Middle frontal gyrus (tissue), 1 donor: ENCODE measurements around the gene CCDC172.
"Not testable (repeated sequence)": the region's sequence is repeated elsewhere in the genome, so short reads cannot be mapped to it uniquely, and the experiment has no call there.

Experiments
- DNase-seq: peaks from one replicate; pipeline ENCODE4 v3.0.0-alpha.2; 2015; ENCODE audit warnings: low spot score; ENCODE audit errors: extremely low spot score

CCDC172 gene

DNA sequence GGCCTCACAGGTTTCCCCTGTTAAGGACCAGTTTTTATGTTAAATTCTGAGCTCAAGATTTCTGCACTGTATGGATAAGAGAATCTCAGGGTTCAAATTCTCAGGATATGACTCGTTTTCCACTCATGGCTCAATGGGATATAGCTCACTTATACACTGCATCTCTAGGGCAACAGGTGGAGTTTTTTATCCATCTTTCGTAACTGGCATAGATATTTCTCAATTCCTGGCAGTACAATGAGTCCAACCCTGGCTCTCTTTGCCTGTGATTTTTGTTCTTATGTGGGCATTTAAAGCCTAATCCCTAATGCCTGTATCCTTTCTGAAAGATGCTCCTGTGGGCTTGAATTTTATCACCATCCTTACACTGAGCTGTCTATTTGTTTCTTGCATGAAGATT lies 7.6 kb downstream of the CCDC172 start:
- DNase-seq = no peak

DNA sequence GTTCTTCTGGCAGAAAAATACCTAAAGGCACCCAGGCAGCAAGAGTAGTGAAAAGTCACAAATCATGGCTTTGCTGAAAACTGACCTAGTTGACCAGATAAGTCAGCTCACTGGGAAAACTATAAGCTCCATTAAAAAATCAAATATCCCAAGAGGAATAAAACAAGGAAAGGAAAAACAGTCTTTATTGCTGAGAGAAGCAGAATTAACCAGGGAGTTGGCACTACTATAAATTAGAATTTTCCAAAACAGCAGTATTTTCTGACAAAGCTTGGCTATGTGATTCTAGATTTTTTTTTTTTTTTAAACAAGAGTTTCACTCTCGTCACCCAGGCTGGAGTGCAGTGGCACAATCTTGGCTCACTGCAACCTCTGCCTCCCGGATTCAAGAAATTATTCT lies 12.6 kb downstream of the CCDC172 start:
- no peak for DNase-seq

DNA sequence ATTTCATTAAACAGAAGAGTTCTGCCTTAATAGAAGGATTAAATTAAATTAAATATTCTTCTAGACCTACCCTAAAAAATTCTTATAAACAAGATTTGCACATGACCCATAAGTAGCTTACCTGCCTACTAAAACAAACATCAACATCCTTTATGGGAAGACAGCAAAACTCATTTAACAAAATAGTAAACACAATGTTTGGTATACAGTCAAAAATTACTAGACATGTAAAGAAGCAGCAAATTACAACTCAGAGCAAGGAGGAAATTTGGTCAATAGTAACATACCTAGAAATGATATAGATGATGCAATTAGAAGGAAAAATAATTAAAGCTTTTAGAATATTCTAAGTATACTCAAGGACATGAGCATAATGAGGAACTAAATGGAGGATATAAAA lies 27.9 kb downstream of the CCDC172 start:
- DNase-seq = no peak

DNA sequence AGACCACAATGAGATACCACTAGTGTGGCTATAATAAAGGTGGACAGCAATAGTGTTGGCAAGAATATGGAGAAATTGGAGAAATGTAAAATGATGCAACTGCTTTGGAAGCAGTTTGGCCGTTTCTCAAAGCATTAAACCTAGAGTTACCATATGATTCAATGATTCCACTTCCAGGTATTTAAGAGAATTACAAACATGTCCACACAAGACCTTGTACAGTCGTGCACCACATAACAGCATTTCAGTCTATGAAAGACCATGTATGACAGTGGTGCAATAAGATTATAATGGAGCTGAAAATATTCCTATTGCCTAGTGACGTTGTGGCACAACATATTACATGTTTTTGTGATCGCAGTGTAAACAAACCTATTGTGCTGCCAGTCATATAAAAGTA lies 29.6 kb downstream of the CCDC172 start:
- DNase-seq = no peak

DNA sequence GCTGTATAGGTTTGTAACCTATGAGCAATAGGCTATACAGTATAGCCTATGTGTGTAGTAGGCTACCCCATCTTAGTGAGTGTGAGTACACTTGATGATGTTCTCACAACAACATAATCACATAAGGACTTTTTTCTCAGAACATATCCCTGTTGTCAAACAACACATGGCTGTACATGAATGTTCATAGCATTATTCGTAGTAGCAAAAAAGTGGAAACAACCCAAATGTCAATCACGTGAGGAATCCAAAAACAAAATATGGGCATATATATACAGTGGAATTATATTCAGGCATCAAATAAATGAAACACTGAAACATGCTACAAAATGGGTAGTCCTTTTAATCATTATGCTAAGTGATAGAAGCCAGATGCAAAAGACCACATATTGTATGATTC lies 31.1 kb downstream of the CCDC172 start:
- no peak for DNase-seq

DNA sequence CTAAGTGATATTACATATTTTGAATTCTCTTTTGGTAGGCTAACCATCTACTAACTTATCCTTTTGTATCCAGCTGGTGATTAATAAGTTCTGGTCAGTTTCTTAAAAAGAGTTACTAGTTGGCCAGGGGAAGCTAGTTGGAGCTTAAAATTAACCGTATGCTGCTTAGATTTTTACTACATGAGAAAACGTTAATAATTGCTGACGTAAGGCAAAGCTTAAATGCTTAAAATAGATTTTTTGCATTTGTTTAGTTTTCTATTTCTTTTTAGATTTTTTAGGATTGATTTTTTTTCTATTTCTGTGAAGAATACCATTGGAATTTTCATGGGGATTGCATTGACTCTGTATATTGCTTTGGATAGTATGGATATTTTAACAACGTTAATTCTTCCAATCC lies 32.6 kb downstream of the CCDC172 start:
- DNase-seq = no peak

DNA sequence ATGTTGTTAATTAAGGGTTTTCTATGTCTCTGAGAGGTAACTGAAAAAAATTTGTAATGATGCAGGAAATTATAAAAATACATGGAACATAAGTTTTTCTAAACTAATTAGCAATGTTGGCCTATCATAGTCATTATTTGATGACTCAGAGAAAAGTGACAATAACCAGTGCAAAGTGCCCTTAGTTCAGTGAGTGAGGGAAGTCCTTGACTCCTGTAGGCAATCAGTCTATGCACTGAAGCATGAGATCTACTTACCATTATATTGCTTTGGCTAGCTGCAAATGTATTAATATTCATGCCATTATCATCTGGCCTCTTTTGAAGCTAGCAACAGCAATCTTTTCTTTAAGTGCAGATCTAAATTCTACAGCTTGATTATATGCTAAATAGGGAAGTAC lies 40.6 kb downstream of the CCDC172 start:
- no peak for DNase-seq

DNA sequence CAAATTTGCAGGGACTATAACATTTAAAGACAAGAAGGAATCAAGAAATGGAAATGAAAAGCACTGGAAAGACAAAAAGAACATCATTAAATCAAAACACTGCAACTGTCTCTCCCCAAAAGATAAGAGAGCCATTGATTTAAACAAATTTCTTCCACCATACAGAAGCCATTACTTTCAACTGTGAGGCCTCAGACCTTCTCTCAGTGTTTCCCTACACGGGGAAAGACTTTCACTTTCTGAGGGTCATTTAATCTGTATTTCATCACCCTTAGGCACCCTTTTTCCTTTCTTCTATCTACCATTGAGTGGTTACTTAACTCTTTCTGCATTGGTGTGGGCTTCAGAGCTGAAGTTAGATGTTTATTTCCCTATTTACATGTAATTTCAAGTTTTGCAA lies 47.5 kb downstream of the CCDC172 start:
- no peak for DNase-seq

DNA sequence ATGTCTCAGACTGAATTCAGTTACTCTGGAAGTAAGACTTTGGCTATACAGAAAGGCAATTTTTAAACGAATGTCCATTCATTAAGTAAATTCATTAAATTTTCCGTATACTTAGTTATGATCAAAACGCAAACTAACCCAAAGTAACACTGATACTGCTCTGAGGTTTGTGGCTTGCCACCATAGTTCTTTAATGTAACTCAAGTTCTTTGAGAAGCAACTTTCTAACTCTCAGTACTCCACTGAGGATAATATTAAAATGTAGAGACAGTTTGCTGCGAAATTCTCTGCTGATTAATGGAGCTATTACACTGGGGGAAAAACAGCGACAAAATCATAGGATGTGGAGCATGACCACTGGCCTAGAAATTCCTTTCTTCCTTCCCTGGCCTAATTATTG lies 58.0 kb downstream of the CCDC172 start:
- DNase-seq = no peak

DNA sequence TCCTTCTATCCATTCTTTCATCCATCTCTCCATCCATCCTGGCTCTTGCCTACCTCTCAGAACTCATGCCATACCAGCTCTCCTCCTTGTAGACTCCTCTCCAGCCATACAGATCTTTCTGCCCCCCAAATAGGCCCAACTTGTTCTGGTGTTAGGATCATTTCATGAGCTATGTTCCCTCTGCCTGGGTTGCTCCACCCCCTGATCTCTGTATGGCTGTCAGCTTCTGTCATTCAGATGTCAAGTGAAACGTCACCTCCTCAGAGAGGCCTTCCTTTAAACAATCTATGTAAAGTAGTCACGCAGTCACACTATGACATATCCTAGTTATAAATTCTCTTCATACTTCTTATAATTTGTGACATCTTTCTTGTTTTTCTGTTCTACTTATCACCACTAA lies 61.1 kb downstream of the CCDC172 start:
- DNase-seq = no peak

DNA sequence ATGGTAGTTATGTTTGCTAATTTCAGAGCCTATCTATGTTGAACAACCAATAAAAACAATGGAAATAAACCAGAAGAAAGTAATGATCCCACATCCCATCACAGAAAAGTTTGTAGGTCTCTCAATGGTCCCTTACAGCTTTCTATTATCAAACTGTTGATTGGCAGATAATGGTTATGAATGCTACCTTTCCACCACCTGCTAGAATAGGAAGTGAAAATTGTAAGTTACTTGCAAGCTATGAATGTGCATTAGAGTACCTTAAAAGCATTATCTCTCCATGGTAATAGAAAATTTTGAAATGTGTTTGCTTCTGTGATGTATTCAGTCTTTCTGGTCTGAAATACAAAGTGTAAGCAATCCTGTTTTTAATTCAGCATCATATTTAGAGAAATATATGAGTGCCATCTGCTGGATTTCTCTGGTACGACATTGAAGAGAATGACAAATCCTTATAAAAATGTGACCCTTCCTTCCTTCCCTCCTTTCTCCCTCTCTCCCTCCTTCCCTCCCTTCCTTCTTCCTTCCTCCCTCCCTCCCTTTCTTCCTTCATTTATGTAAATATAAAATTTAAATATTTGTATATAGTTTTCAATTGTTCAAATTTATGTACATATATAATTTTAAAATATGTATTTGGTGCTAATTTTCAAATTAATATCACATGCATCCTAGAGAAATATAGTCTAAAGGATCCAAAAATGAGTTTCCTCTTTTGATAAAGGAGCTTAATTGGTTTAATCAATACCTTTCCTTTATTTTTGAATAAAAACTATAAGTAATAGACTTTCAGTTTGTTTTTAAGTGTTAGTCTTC lies 62.0 kb downstream of the CCDC172 start:
- no peak for DNase-seq

DNA sequence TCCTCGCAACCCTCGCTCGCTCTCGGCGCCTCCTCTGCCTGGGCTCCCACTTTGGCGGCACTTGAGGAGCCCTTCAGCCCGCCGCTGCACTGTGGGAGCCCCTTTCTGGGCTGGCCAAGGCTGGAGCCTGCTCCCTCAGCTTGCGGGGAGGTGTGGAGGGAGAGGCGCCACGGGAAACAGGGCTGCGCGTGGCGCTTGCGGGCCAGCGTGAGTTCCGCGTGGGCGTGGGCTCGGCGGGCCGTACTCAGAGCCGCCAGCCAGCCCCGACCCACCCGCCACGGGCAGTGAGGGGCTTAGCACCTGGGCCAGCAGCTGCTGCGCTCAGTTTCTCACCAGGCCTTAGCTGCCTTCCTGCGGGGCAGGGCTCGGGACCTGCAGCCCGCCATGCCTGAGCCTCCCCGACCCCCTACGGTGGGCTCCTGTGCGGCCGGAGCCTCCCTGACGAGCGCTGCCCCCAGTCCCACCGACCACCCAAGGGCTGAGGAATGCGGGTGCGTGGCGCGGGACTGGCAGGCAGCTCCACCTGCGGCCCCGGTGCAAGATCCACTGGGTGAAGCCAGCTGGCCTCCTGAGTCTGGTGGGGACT lies 69.1 kb downstream of the CCDC172 start:
- DNase-seq = not testable (repeated sequence)

DNA sequence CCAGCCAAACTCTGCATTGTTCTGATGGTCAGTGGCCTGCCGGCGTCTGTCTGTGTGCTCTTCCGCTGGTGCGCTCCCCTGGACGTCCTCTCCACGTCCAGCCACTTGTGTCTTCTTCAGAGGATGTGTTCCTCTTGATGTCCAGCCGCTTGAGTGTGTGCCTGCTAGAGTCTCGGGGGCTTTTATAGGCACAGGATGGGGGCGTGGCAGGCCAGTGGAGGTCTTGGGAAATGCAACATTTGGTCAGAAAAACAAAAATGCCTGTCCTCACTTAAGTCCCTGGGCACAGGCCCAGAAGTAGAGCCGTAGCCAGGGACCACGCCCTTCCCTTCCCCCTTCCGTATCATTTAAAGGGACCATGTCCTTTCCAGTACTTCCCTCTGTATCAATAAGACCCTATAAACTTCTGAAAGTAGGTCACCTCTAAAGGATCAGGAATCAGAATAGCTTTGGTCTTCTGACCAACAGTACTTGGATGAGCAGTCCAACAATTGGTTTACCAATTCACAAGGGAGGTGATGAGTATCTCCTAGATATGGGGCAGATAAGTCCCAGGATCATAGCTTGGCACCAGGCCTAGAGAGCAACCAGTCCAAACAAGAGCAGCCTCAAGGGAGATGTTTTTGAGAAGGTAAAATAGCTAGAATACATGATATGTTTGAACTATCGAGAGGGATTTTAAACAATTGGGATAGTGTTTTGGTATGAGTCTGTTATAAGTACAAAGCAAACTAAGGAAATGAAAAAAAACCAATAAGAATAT lies 71.2 kb downstream of the CCDC172 start:
- no peak for DNase-seq

DNA sequence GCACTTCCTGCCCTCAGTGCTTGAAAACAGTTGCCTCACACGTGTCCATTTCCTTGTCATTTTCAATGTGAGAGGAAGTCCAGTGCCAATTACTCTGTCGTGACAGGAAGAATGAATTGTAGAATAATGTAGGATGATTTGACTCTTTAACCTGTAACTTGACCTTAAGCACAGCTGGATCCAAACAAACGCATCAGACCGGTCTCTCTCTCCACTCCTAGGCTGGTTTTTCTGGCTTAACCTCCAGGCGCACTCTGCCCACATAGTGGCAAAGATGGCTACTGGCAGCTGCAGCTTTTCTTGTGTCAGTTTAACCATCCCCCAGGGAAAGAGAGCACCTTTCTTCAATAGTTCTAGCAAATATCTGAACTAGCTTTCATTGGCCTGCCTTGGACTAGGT lies 74.0 kb downstream of the CCDC172 start:
- DNase-seq = no peak

DNA sequence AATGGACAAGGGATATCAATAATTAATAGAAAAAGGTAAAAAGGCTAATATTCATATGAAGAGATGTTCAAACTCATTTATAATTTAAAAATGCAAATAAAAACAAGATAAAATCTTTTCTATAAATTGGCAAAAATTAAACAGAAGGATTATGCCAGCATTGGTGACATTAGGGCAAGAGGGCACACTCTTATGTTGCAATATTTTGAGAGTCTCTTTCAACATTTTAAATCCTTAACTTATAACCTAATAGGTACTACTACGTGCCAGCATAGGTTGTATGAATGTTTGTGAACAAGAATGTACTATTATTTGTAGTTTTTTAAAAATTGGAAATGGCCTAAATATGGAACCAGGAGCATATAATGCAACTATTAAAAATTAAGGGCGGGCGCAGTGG lies 78.6 kb downstream of the CCDC172 start:
- DNase-seq = no peak

DNA sequence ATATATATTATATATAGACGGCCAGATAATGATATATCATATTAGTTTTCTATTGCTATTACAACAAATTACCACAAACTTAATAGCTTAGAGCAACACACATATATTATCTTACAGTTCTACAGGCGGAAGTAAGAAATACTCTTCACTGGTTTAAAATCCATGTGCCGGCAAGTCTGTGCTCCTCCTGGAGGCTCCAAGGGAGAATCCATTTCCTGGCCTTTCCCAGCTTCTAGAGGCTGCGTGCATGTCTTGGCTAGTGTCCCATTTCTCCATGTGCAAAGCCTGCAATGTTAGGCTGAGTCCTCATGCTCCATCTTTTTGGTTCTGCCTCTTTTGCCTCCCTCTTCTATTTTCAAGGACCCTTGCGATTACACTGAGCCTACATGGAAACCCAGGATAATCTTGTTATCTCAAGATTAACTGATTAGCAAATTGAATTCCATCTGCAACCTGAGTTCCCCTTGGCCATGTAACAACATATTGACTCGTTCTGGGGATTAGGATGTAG lies 79.5 kb downstream of the CCDC172 start:
- no peak for DNase-seq

DNA sequence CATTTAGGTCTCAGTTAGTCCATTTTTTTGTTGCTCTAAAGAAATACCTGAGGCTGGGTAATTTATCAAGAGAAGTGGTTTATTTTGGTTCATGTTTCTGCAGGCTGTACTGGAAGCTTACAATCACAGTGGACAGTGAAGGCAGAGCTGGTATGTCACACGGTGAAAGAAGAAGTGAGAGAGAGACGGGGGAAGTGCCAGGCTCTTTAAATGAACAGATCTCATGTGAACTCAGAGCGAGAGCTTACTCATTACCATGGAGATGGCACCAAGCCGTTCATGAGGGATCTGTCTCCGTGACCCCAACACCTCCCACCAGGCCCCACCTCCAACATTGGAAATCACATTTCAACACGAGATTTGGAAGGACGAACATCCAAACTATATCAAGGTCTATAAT lies 84.5 kb downstream of the CCDC172 start:
- no peak for DNase-seq

DNA sequence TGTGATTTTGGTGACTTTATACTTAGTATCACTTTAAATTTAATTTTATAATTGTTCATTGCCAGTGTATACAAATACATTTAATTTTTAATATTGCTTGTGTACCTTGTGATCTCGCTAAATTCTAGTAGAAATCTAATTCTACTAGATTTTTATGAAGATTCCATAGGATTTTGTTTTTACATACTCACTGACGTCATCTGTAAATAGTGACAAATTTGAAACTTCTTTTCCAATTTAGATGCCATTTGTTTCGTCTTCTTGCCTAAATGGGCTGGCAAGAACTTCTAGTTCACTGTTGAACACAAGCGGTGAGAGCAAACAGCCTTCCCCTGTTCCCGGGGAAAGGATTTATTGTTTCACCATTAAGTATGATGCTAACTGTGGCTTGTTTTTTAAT lies 86.1 kb downstream of the CCDC172 start:
- DNase-seq = no peak

DNA sequence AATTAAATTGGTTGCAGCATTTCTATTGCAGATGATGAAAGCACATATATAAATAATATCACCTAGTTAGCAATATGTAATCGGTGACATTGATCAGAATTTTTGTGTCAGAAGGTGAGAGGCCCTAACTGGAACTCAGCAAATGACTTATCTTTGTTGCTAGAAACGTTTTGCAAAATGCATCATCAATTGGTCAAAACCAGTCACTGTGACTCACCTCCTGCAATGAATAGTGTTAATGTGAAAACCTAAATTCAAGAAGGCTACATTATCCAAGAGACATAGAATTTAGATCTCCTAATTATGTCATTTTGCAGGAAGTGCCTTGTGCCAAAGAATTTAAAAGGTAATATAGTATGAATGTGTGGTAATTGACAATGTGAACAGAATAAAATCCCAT lies 93.6 kb downstream of the CCDC172 start:
- no peak for DNase-seq

DNA sequence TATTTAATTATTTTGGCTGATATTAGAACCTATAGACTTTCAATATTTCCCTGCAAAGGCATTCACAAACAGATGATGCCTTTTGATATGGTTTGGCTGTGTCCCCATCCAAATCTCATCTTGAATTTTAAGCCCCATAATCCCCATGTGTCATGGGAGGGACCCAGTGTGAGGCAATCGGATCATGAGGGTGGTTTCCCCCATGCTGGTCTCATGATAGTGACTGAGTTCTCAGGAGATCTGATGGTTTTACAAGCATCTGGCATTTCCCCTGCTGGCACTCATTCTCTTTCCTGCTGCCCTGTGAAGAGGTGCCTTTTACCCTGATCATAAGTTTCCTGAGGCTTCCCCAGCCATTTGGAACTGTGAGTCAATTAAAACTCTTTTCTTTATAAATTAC lies 94.1 kb downstream of the CCDC172 start:
- no peak for DNase-seq

DNA sequence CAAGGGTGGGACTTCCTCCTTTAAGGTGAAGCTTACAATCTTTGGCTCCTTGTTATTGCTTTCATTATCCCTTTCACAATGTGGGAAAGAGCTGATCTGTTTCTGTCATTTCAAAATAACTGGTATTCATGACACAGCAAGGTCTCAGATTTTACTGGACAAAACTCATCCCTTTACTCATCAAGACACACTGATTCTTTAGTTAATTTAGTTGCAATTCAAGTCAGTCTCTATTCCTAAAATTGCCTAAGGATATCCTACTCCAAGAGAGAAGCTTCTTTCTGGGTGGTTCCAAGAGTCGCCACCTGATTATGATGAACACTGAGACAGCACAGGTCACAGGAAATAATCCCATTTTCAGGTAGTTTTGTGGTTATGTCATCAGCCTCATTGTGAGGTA lies 97.6 kb downstream of the CCDC172 start:
- no peak for DNase-seq

DNA sequence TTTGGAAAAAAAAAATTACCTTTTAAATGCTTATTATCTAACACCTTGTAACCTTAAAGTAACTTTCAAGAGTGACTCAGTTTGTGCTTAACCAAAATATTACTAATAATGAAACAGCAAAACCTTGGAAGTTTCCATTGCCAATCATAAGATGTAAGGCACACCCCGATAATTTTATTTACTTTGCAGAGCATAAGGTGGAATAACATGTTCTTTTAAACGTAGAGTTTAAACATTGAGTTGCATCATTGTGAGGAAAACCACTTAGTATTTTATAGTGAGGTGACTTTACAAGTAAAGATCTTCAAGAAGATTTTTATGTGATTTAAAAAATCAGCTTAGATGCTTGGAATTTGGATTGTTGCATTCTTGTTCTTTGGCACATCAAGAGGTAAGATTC lies 103.4 kb downstream of the CCDC172 start, which contains the start of gene PNLIPRP3:
Gene PNLIPRP3, plus strand, starts transcription at position 177 of the 400 bp plus-strand sequence. Its CDS starts 166 bp downstream, at position 343.
- no peak for DNase-seq
